CD4-positive, alpha-beta T cell treated with Interleukin-15 for 4 hours (primary cell): ENCODE measurements around the gene CTNNA3.
"Not testable (repeated sequence)": the region's sequence is repeated elsewhere in the genome, so short reads cannot be mapped to it uniquely, and the experiment has no call there.

Source experiments
- DNase-seq: peaks from one replicate; pipeline ENCODE4 v3.0.0-alpha.2; 2020; ENCODE audit warnings: low spot score

The CTNNA3 gene

DNA sequence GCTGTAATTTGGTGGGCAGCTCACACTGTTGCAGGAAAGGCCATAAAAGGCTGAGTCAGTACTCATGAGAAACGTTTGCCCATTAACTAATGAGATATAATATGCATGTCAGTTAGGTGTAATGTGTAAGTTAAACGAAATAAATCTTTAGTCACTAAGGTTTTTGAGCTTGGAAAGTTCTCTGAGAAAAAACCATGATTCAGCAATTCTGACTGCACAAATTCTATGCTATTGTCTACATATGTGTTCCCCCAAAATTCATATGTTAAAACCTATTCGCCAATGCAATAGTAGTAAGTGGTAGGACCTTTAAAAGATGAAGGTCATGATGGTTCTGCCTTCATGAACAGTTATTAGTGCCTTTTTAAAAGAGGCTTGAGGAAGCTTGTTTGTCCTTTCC, 1329.8 kb downstream of the CTNNA3 start:
- no peak for DNase-seq

DNA sequence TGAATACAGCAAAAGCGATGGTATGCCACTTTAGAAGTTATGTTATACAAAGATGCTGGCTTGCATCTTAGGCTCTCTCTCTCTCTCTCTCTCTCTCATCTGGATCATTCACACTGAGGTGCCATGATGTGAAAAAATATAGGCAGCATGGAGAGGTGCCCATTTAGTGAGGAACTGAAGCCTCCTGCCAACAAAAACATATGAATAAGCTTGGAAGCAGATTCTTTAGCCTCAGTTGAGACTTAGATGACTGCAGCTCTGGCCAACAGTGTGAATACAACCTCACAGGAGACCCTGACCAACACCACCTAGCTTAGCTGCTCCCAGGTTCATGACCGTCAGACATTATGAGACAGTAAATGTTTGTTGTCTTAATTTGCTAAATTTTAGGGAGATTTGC, 1330.3 kb downstream of the CTNNA3 start:
- no peak for DNase-seq

DNA sequence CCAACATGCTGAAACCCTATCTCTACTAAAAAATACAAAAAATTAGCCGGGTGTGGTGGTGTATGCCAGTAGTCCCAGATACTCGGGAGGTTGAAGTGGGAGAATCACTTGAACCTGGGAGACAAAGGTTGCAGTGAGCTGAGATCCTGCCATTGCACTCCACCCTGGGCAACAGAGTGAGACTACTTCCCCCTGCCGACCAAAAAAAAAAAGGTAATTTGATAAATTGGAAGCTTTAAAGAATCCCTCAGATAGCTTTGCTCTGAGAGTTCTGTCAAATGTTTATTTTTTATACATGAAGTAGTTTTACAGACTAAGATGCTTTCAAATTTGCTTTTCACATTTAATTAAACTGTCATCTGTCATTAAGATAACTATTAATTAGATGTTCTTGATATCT, 1333.5 kb downstream of the CTNNA3 start:
- no peak for DNase-seq

DNA sequence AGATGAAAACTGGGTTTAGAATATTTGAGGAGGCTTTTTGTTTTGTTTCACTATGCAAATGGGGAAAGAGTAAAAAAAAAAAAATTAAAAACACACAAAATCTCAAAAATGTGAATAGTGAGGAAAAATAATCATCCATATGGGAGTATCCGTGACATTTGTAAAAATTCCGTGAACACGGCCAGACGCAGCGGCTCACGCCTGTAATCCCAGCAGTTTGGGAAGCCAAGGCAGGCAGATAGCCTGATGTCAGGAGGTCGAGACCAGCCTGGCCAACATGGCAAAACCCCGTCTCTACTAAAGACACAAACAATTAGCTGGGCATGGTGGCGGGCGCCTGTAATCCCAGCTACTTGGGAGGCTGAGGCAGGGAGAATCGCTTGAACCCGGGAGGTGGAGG, 1342.2 kb downstream of the CTNNA3 start:
- DNase-seq, result not testable (repeated sequence)

DNA sequence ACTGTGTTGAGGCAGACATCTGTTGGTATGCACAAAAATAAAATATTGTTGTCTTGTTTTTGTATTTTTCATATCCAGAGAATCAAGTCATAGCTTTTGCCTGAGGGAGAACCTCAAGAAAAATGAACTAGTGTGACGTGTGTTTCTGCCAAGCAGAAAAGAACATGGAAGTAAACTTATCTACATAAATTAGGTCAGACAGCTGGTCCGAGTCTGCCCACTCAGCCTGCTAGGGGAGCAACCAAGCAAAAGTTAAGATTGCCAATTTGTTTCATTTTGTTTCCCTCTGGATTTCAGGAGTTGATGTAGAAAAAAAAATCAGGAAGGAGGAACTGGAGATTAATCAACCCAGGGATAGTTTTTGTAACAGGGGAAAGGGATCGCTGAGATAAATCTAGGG, 1342.6 kb downstream of the CTNNA3 start:
- DNase-seq, result no peak

DNA sequence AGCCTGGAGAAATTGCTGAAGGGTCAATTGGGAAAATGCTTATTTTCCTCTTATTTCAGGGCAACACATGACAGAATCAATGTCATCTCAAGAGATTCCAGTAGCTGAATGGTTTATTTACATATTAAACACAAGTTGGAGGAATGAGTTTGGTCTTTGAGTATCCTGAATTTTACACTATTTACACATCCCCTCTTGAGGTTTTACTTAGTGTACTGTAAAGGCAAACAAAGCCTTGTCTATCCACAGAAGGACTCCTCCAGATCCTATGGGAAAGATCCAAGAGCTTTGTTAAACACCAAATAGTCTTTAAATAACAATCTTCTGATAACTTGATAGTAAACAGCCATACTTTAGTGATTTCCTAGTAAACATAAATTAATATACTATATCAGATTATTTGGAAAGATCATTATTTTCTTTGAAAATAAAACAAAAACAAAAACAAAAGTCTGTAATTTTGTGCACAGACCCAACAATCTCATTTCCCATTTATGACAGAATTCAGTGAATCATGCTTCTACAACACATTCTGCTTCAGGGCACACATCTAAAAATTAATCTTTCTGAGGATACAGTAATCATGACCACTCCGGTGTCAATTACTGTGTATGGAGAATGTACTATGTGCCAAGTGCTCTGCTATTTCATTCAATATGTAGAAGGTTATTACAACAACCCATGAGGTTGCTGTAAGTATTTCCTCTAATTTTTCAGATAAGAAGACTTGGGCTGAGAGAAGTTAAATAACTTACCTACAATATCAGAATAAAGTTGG, 1345.2 kb downstream of the CTNNA3 start:
- no peak for DNase-seq

DNA sequence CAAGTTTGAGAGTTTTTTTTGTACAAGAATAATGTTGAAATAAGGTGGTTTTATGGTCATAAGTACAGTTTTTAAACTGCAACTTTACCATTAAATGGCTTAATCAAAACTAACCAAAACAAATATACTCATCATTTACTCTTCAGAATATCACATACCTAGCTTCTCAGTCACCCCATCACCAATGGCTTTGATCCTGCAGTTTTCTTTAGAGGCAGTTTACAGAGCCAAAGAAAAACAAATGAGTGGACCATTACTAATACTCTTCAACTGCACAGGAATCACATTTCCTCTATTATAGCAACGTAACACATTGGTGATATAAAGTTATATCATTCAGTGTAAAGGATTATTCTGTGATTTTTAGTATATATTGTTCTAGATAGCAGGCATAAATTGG, 1346.3 kb downstream of the CTNNA3 start:
- DNase-seq, result no peak

DNA sequence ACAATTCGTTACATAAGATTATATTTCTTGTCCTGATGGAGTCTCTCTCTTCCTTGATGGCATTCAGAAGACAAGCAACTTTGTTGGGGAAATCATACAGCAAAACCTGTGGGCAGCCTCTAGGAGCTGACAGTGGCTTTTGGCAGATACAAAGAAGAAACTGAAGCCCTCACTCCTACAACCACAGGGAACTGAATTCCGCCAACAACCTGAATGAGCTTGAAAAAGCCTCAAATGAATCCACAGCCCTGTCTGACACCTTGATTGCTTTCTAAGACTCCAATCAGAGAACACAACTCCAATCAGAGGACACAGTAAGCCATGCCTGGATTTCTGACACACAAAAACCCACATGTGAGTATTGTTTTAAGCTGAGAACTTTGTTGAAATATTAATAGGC, 1346.9 kb downstream of the CTNNA3 start:
- no peak for DNase-seq

DNA sequence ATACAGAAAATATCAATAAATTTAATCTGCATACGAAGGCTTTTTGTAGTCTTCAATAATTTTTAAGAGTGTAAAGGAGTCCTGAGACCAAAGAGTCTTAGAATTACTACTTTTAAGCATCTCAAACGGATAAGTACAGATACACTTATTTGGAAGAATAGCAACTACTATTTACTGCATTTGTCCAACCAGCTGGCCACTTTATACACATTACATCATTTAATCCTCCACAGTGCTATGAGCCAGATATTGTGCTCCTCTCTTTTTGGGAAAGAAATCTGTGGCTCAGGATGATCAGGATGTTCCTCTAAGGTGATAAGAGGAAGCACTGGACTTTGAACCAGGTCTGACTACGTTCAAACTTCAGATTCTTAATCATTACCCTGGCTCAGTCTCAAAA, 1358.8 kb downstream of the CTNNA3 start:
- DNase-seq, result no peak

DNA sequence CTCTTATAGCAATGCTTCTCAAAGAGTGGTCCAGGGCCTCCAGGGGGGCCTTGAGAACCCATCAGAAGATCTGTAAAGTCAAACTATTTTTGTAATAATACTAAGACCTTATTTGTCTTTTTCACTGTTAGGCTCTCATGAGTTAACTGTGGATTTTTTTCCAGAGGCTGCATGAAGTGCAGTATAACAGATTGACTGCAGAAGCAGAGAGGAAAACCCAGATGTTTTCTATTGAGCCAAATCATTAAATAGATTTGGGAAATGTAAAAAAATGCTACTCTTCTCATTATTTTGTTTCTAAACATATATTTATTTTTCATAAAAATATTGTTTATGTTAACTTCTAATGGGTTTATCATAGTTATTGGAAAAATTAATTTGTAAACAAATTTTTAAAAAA, 1359.2 kb downstream of the CTNNA3 start:
- no peak for DNase-seq

DNA sequence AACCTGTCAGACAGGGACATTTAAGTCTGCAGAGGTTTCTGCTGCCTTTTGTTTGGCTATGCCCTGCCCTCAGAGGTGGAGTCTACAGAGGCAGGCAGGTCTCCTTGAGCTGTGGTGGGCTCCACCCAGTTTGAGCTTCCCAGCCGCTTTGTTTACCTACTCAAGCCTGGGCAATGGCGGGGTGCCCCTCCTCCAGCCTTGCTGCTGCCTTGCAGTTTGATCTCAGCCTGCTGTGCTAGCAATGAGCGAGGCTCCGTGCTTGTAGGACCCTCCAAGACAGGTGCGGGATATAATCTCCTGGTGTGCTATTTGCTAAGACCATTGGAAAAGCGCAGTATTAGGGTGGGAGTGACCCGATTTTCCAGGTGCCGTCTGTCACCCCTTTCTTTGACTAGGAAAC, 1360.2 kb downstream of the CTNNA3 start:
- not testable (repeated sequence) for DNase-seq

DNA sequence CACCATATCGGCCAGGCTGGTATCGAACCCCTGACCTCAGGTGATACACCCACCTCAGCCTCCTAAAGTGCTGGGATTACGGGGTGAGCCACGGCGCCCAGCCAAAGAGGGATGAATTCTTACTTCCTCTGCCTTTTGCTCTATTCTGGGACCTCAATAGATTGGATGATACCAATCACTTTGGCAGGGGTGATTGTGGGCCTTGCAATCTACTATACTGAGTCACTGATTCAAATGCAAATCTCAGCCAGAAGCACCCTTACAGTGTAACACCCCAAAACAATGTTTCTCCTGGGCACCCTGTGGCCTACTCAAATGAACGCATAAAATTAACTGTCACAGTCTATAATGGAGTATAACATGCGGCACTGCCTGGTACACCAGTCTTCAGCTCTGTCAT, 1366.8 kb downstream of the CTNNA3 start:
- no peak for DNase-seq

DNA sequence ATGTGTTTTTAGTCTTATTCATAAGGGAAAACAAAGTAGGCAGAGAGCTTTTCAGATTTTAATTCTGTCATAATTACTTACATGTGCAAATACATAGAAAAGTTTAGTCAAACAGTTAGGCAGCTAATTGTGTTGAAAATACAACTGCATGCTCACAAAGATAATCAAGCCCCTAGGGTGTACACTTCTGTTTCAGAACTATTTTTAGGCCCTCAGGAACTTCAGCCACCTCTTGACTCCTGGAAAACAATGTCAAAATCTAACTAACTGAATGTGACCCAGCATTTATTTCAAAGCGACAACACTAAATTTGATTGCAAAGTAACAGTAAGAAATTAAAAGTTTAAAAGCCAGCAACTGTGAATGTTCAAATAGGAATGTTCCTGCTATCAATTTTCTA, 1369.1 kb downstream of the CTNNA3 start:
- no peak for DNase-seq

DNA sequence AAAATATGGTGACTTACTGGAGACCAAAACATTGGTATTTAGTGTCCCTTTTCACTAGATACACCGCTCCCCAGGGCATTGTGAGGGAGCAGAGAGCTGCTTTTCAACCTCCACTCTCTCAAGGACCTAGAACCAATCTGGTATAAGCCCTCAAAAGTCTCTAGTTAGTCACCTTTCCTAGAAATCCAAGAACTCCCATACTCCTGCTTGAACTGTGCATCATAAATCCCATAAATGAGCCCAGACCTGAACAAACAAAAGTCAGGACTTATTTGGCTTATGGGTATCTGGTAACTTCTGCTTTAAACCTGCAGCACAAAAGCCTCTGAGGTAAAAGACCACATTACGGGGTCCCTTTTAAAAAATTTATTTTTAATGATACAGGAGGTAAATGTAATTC, 1373.2 kb downstream of the CTNNA3 start:
- DNase-seq, result no peak

DNA sequence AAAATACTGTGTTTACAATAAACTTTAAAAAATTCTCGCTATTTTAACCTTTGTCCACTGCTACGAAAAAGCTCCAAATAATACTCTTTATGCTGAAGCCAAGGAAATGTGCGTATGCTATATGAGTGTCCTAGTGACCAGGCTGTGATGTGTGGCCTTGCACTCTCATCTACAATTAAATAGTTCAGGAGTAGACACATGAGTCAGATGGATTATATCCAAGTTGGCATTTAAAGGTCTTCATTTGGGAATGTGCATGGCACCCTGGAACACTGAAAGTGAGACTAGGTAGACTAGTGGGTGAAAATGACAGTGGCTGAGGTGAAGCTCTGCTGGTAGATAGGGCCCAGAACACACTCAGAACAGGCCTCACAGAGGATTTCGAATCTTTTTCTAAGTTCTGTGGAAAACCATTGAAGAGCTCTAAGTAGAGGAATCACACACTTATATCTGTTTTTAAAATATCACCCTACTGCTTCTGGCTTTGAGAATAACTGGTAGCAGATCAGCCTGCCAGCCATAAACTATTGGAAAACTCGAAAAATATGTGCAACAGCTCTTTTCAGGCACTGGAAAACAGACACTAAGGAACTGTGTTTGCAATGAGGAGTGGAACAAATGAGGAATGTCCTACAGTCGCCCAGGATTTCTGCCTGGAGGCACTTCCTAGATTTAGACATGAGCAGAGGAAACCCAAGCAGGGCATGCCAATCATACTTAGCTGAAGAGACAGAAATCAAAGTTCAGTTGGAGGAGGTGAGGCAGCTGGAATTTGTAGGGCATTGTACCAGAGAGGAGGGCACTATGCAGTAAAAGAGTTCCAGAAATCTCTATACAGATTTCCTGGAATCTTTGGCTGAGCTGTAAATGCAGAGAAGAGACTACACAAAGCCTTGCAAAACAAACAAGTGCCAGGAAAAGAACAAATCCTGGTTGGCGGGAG, 1374.0 kb downstream of the CTNNA3 start:
- no peak for DNase-seq

DNA sequence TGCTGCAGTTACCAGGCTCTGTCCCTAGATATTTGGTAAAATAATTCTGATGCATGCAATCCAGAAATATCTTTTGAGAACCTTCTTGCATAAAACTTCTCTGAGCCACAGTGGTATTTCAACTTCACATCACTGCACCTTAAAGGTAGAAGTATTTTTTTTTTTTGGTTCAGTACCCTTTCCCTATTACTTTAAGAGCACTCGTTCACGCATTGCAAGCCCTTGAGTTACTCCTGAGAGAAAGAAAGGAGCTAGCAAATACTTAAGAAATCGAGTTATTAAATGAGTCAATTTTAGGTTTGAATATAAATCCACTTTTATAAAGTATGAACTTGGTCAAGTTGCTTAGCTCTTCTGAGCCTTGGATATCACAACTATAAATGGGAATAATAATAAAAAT, 1377.2 kb downstream of the CTNNA3 start:
- no peak for DNase-seq

DNA sequence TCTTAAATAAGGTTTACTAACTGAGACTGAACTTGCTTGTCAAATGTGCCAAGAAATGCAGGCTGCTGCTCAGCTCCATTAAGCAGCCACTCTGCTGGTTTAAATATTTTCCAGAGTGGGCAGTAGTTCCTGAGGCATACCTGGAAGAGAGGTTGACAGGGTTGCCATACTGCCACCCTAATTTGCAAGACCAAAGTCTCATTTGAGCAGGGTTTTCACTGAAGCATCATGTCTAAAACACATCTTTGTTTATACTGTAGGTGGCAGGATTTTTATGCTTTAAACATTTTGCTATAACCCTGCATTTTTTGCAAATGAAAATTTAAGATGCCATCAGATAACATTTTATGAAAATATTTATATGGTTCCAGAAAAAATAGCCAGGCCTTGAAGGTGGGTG, 1388.2 kb downstream of the CTNNA3 start:
- no peak for DNase-seq

DNA sequence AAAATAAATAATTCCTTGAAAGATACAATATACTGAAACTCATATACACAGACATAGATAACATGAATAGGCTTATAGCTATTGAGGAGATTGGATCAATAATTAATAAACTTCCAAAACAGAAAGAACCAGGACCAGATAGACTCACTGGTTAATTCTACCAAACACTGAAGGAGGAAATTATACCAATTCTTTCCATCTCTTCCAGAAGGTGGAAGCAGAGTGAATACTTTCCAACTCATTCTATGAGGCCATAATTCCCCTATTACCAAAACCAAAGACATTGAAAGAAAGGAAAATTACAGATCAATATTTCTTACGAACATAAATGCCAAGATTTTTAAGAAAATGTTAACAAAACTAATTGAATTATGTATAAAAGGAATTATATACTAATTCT, 1394.9 kb downstream of the CTNNA3 start:
- DNase-seq, result no peak

DNA sequence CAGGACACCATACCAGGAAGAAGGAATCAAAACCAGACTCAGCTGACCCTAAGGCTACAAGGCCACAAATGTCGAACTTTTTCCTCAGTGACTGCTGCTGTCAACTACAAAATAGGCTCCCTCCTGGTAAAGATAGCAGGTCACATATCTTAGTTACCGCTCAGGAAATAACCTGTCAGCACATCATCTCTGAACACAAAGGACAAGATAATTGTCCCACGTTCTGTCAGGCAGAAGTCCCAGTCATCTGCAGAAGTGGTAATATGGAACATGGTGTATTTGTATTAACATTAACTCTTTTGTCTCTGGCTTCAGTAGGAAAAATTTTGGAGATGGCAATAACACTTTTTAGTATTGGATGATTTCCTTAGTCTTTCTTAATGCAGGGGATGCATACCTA, 1400.4 kb downstream of the CTNNA3 start:
- DNase-seq, result no peak

DNA sequence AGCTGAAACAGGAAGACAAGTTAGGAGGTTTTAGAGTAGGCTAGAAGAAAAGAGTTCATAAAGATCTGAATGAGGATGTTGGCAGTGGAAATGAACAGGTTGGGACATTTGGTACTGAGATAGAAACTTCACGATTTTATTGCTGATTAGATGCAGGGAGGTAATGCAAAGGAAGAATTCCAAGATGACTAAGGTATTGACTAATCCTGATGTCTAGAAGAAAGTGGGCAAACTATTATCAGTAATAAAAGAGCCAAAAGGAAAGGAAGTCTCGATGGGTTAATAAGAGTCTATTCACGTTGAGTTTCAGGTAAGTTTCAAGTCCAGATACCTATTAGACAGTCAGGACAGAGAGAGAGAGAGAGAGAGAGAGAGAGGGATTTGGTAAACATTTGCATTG, 1401.5 kb downstream of the CTNNA3 start:
- no peak for DNase-seq

DNA sequence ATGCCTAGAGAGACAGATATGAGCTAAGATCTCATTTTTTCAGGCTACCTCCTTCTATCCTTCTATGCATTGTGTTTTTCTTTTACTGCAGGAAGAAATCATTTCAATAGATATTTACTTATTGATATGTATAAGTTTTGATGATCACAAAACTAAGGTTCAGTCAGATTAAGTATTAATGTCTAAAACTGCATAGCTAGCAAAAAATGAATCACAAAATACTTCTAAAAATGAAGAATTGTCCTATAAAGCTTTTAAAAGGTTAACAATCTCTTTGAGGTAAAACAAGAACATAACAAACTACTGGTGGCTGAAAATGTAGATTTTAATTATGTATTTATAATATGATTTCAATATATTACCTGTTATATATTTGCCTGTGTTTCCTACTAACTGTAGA, 1403.1 kb downstream of the CTNNA3 start:
- no peak for DNase-seq

DNA sequence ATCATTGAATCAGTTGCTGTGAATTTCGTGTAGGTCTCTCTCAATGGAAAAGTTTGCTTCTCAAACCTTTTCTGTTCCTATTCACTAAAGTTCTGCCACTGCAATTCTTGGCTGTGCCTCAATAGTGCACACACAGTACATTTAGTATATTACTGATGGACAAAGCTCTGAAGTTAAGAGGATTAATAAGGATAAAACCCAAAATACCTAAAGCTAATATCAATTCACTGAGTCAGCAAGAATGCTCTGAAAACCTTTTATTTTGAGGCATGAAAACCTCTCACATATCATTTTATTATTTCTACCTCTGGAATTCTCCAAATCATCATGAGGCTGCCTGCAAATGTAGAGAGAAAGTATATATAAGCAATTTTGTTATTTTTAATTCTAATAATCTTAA, 1403.5 kb downstream of the CTNNA3 start:
- no peak for DNase-seq

DNA sequence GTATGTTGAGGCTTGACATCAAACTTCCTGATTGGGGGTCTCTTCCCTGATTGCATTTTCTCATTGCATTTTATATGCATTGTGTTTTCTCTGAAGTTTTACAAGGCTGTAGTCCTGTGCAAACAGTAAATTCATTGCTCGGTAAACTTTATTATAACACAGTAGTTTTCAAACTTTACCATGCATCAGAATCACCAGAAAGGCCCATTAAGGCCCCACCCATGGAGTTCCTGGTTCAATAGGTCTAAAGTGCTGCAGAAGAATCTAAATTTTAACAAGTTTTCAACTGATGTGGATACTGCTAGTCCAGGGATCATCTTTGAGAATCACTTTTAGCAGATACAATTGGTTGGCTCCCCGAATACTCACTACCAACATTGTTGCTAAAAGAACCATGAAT, 1404.9 kb downstream of the CTNNA3 start:
- no peak for DNase-seq
